ENCODE data around the gene SLC25A17.
"Not testable (repeated sequence)": the region's sequence is repeated elsewhere in the genome, so short reads cannot be mapped to it uniquely, and the experiment has no call there.

The SLC25A17 gene

GRCh38 chr22:40818192-40818746 is 877 bp downstream of the SLC25A17 start:
- DNase-seq (ENCODE audit: low spot score): no peak

GRCh38 chr22:40817737-40818136 is 1.4 kb downstream of the SLC25A17 start:
- no peak for DNase-seq (ENCODE audit: low spot score)

- no peak for DNase-seq (ENCODE audit: low spot score)
These were observed 5.2 kb downstream of the SLC25A17 start for GRCh38 chr22:40813912-40814315.

GRCh38 chr22:40808018-40808841 is 10.9 kb downstream of the SLC25A17 start:
- DNase-seq (ENCODE audit: low spot score): no peak

- no peak for DNase-seq (ENCODE audit: low spot score)
These were observed 12.4 kb downstream of the SLC25A17 start for GRCh38 chr22:40806711-40807110.

GRCh38 chr22:40805699-40806203 is 13.4 kb downstream of the SLC25A17 start:
- DNase-seq (ENCODE audit: low spot score): no peak

- no peak for DNase-seq (ENCODE audit: low spot score)
These were observed 13.9 kb downstream of the SLC25A17 start for GRCh38 chr22:40805239-40805638.

- DNase-seq (ENCODE audit: low spot score): no peak
These were observed 15.8 kb downstream of the SLC25A17 start for GRCh38 chr22:40803321-40803720.

- DNase-seq (ENCODE audit: low spot score): no peak
These were observed 20.1 kb downstream of the SLC25A17 start for GRCh38 chr22:40799008-40799407.

- no peak for DNase-seq (ENCODE audit: low spot score)
These were observed 21.7 kb downstream of the SLC25A17 start for GRCh38 chr22:40797427-40797826.

- DNase-seq (ENCODE audit: low spot score): no peak
These were observed 26.7 kb downstream of the SLC25A17 start for GRCh38 chr22:40792451-40792850.

GRCh38 chr22:40791241-40791640 is 27.9 kb downstream of the SLC25A17 start:
- no peak for DNase-seq (ENCODE audit: low spot score)

- no peak for DNase-seq (ENCODE audit: low spot score)
These were observed 30.0 kb downstream of the SLC25A17 start for GRCh38 chr22:40789131-40789530.

GRCh38 chr22:40782521-40782920 is 36.6 kb downstream of the SLC25A17 start:
- DNase-seq (ENCODE audit: low spot score): no peak

GRCh38 chr22:40781749-40782148 is 37.4 kb downstream of the SLC25A17 start:
- not testable (repeated sequence) for DNase-seq (ENCODE audit: low spot score)

- no peak for DNase-seq (ENCODE audit: low spot score)
These were observed 49.4 kb downstream of the SLC25A17 start for GRCh38 chr22:40769761-40770160.

- DNase-seq (ENCODE audit: low spot score): no peak
These were observed 50.9 kb downstream of the SLC25A17 start for GRCh38 chr22:40768206-40768605.

GRCh38 chr22:40766956-40767355 is 52.2 kb downstream of the SLC25A17 start:
- DNase-seq (ENCODE audit: low spot score): no peak

- peak; percentile 1 for DNase-seq (ENCODE audit: low spot score)
These were observed 54.2 kb downstream of the SLC25A17 start for GRCh38 chr22:40764763-40765441.

GRCh38 chr22:40759294-40759840 is 59.8 kb downstream of the SLC25A17 start:
- no peak for DNase-seq (ENCODE audit: low spot score)

GRCh38 chr22:40758851-40759250 is 60.3 kb downstream of the SLC25A17 start:
- not testable (repeated sequence) for DNase-seq (ENCODE audit: low spot score)

- DNase-seq (ENCODE audit: low spot score): no peak
These were observed 60.8 kb downstream of the SLC25A17 start for GRCh38 chr22:40758390-40758789.

GRCh38 chr22:40757071-40757470 is 62.1 kb downstream of the SLC25A17 start:
- DNase-seq (ENCODE audit: low spot score): peak; percentile 2
